HG02610 (cell line): Measurements from ENCODE around the gene IMP3.
A peak's percentile ranks its signal among the peaks of the same experiment; 100 is the strongest.
"Not testable (repeated sequence)": the region's sequence is repeated elsewhere in the genome, so short reads cannot be mapped to it uniquely, and the experiment has no call there.

Experiments used
- ATAC-seq: cut with Tn5 transposase; IDR thresholded peaks from one replicate; pipeline ENCODE4 v1.9.1; 2021; ENCODE audit warnings: mild to moderate bottlenecking, moderate library complexity; ENCODE audit not compliant: unreplicated experiment

Gene IMP3

GRCh38 chr15:75651810-75652543, 12.0 kb upstream of the IMP3 start:
- ATAC-seq, result no peak

DNA sequence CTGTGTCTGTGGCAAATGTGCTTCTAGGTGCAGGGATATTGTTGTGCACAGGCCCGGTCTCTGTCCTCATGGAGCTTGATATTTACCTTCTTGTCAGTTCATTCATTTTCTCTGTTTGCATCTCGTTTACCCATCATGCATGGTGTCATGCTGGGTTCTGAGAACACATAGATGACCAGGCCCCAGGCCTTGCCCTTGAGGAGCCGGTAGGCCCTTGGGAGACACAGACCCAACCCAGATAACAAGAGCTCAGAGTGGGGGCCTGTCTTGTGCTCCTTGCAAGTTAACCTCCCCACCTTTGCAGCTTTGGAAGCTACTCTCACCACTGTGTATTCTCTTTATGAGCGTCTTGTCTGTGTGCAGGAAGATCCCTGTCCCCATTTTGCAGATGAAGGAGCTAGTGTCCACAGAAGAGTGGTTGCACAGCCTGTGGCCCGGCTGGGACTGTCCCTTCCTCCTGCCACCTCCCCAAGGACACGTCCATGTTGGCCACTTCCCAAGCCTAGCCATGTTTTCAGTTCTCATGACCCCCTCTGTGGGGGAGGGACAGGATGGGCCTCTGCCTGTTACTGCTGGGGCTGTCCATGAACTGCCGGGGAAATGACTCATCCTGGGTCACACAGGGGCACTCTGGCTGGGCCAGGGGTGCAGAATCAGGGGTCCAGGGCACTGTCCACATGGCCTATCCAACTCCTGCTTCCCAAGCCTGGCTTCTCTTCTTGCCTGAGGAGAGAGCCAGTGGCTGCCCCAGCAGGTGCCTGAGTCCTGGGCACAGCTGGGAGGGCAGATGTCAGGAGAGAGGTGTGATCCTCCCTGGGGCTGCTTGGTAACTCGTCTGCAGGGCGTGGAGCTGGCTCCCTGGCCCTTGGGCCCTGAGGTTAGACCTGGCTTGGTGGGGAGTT, 11.1 kb upstream of the IMP3 start:
- ATAC-seq, result no peak

GRCh38 chr15:75649848-75650247, 9.8 kb upstream of the IMP3 start:
- no peak for ATAC-seq

GRCh38 chr15:75649045-75649761, 9.2 kb upstream of the IMP3 start:
- no peak for ATAC-seq

- ATAC-seq, result no peak
Measured at GRCh38 chr15:75648156-75649000, 8.4 kb upstream of the IMP3 start.

GRCh38 chr15:75647370-75648155, 7.5 kb upstream of the IMP3 start, which contains the start of gene SNX33:
Gene SNX33 (plus strand): TSS chr15:75647912. CDS start chr15:75649103, 1,191 bp downstream.
- ATAC-seq, result no peak

DNA sequence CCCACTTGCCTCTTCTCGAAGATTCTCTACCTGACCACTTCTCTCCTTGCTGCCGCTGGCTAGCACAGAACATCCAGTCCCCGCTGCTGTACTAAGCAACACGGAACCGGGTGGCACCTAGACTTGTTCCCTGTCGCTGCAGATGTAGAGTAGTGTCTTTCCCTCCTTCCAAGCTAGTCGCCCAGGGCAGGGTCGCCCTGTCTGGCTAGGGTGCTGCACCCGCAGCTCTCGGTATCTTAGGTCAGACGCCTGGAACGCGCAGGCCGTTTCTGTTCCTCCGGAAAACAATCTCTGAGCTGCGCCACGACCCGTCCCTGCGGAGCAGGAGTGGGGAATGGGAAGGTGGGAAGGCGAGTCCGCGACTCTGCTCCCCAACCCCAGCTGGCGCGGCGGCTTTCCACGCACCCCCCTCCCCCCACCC, 6.9 kb upstream of the IMP3 start:
- no peak for ATAC-seq

- ATAC-seq, result no peak
Measured at GRCh38 chr15:75646112-75646943, 6.3 kb upstream of the IMP3 start.

- ATAC-seq, result no peak
Measured at GRCh38 chr15:75644376-75644775, 4.4 kb upstream of the IMP3 start.

DNA sequence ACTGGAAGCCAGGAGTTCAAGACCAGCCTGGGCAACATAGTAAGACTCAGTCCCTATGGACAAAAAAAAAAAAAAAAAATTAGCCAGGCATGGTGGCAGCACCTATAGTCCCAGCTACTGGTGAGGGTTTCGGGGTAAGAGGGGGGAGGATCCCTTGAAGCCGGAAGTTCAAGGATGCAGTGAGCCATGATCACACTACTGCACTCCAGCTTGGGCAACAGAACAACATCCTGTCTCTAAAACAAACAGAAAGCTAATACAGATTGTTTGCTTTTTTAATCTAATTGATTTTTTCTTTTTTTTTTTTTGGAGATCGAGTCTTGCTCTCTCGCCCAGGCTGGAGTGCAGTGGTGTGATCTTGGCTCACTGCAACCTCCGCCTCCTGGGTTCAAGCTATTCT, 1.6 kb upstream of the IMP3 start:
- ATAC-seq, result no peak

- ATAC-seq, result no peak
Measured at GRCh38 chr15:75641179-75641503, 1.1 kb upstream of the IMP3 start.

DNA sequence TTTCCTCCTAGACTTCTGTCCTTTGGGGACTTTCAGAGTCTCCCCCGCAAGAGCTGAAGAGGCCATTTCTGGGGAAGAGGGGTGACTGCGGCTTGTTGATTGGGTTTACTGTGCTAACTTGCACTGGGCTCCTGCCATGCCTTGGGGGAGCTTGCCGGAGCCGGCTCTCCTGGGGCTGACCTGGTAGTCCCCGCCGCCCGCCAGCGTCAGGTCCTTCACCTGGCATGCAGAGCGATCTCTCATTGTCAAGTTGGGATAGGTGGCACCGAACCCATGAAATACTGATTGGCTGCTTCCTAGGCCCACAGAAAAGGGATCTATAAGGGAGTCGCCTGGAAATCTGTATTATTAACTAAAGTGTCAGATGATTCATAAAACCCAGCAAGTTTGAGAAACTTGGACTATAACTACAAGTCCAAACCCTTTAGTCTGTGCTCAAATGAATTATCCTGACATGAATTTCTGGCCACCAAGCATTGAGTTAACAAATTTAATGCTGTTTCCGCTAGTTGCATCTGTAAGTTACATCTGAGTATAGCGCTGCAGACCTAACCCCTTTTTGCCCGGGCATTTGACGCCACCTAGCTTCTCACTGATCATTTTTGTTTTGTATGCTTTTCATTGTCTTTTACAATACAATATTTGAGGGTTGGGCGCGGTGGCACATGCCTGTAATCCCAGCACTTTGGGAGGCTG, 607 bp upstream of the IMP3 start:
- ATAC-seq, result peak; percentile 26

GRCh38 chr15:75639191-75639708, 774 bp downstream of the IMP3 start:
- no peak for ATAC-seq

- no peak for ATAC-seq
Measured at GRCh38 chr15:75637245-75638009, 2.6 kb downstream of the IMP3 start.

GRCh38 chr15:75636026-75636425, 4.0 kb downstream of the IMP3 start:
- ATAC-seq, result no peak

- not testable (repeated sequence) for ATAC-seq
Measured at GRCh38 chr15:75633922-75634321, 6.1 kb downstream of the IMP3 start.

DNA sequence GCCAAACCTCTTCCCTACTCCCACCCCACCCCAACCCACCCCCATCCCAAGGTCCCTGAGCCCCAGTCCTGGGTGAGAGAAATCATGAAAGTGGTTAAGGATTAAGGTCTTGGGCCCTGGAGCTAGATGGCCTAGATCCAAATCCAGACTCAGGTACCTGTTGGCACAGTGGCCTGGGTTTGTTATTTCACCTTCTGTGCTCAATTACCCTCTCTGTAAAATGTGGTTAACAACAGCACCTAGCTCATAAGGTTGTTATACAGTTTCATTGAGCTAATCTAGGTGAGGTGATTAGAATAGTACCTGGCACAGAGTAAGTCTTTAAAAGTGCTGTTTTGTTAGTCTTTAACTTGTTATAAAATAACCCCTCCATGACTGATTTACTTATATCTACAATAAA, 8.1 kb downstream of the IMP3 start:
- no peak for ATAC-seq
